GM06990 (cell line): Measurements from ENCODE around the gene FYN.
A peak's percentile ranks its signal among the peaks of the same experiment; 100 is the strongest.

ENCODE experiments used
- DNase-seq: peaks from one replicate; pipeline ENCODE4 v3.0.0-alpha.2; 2011; ENCODE audit not compliant: insufficient read length; ENCODE audit errors: extremely low read depth
- H3K27me3 ChIP-seq: replicated peaks from 2 replicates; pipeline ENCODE4 v1.6.0; 2011; ENCODE audit warnings: low read length; ENCODE audit not compliant: control insufficient read depth, insufficient read depth
- H3K36me3 ChIP-seq: 2 replicates; pipeline ENCODE4 v1.5.1; 2011; ENCODE audit warnings: low read length; ENCODE audit not compliant: control insufficient read depth, insufficient read depth
- H3K4me3 ChIP-seq: replicated peaks from 2 replicates; pipeline ENCODE4 v1.5.1; 2011; ENCODE audit warnings: low read depth, mild to moderate bottlenecking, control low read depth, low read length
- CTCF ChIP-seq: IDR thresholded peaks from 2 replicates; pipeline ENCODE4 v1.5.1; 2011; ENCODE audit warnings: low read length, control low read depth, mild to moderate bottlenecking, inconsistent platforms; ENCODE audit not compliant: insufficient read depth, poor library complexity, severe bottlenecking

Gene FYN

GRCh38 chr6:111709615-111710398 is 163.4 kb downstream of the FYN start:
- no peak overlapping the region for H3K4me3 ChIP-seq
- TF ChIP-seq CTCF, result peak; percentile 43
- H3K27me3 ChIP-seq, result no peaks in the 10 kb centered on the region; the same call in 1 of the 2 replicates
- DNase-seq, result peak; percentile 22
- H3K36me3 ChIP-seq, result no peaks in the 10 kb centered on the region; the same call in 1 of the 2 replicates

- TF ChIP-seq CTCF, result no peak
- no peaks in the 10 kb centered on the region; the same call in 1 of the 2 replicates for H3K27me3 ChIP-seq
- H3K36me3 ChIP-seq, result no peaks in the 10 kb centered on the region; the same call in 1 of the 2 replicates
- no peak overlapping the region for H3K4me3 ChIP-seq
- DNase-seq, result no peak
Measured at GRCh38 chr6:111709201-111709600, 164.1 kb downstream of the FYN start.

GRCh38 chr6:111707773-111708172 is 165.5 kb downstream of the FYN start:
- no peak for TF ChIP-seq CTCF
- Histone ChIP-seq H3K4me3 (no peak overlapping the region), H3K27me3 (no peaks in the 10 kb centered on the region), H3K36me3 (no peaks in the 10 kb centered on the region)
- DNase-seq, result no peak

GRCh38 chr6:111706841-111707391 is 166.3 kb downstream of the FYN start:
- TF ChIP-seq CTCF, result no peak
- DNase-seq, result no peak
- Histone ChIP-seq H3K36me3 (no peaks in the 10 kb centered on the region), H3K4me3 (no peak overlapping the region), H3K27me3 (no peaks in the 10 kb centered on the region)

- Histone ChIP-seq H3K36me3 (no peaks in the 10 kb centered on the region; the same call in none of the 2 replicates), H3K27me3 (no peaks in the 10 kb centered on the region), H3K4me3 (no peak overlapping the region)
- DNase-seq, result no peak
- no peak for TF ChIP-seq CTCF
Measured at GRCh38 chr6:111703723-111704122, 169.5 kb downstream of the FYN start.
